Cardiac muscle cell (in vitro differentiated cells and primary cell): ENCODE results near the gene APOBEC2. TPM values are rescaled to one million over a fixed set of nuclear protein-coding genes. Genes with fewer than 3 reads are reported as not detected.

Experiments used
- DNase-seq, 2 donors: peaks; one replicate each; pipeline versions ENCODE4 v3.0.0 to v3.0.0-alpha.2; 2010 to 2017; ENCODE audit warnings: low read depth in 1 of 2, low spot score in 1 of 2
- H3K27ac ChIP-seq: fragments of 200-600 bp; sonication (generic); 2 replicates; pipeline ENCODE4 v1.5.1; 2016
- H3K27me3 ChIP-seq: fragments of 200-600 bp; sonication (generic); 2 replicates; pipeline ENCODE4 v1.6.0; 2016; ENCODE audit warnings: control low read depth
- H3K36me3 ChIP-seq: fragments of 200-600 bp; sonication (generic); 2 replicates; pipeline ENCODE4 v1.5.1; 2016; ENCODE audit warnings: control low read depth
- H3K4me1 ChIP-seq: fragments of 200-600 bp; sonication (generic); 2 replicates; pipeline ENCODE4 v1.8.1; 2017; ENCODE audit warnings: low read depth, mild to moderate bottlenecking, mixed run types
- H3K4me3 ChIP-seq: fragments of 200-600 bp; sonication (generic); 2 replicates; pipeline ENCODE4 v1.5.1; 2016; ENCODE audit warnings: mild to moderate bottlenecking
- H3K9me3 ChIP-seq: fragments of 200-600 bp; sonication (generic); 2 replicates; pipeline ENCODE4 v1.5.1; 2017; ENCODE audit warnings: low read depth, mild to moderate bottlenecking, control low read depth
- CTCF ChIP-seq: IDR thresholded peaks from 2 replicates; pipeline ENCODE4 v1.5.1; 2012; ENCODE audit warnings: low read depth, mild to moderate bottlenecking, low read length
- polyA plus RNA-seq: library from polyadenylated mRNA; unstranded; fragments of >200 nt; fragmentation: Nextera tagmentation; extraction: Ambion mirVana; gene quantifications from 2 replicates; pipeline ENCODE4 v1.2.1, GENCODE V29; 2016
- total RNA-seq: library from RNA; depleted of rRNA; stranded (reverse); fragments of >200 nt; gene quantifications from 2 replicates; pipeline ENCODE4 v1.2.3, GENCODE V29; 2016

Gene APOBEC2
- total and polyA plus RNA-seq, 2 experiments from 2014 or later: 135 to 156 TPM

- no peaks in the 10 kb centered on the region for H3K9me3 ChIP-seq
- H3K4me1 ChIP-seq: peaks cover 53% of the 10 kb centered on the region
- peak; percentile 77 for TF ChIP-seq CTCF
- peak; percentile 81 to 89 for DNase-seq
- H3K36me3 ChIP-seq: peaks cover 13% of the 10 kb centered on the region
- no peak overlapping the region for H3K4me3 ChIP-seq
- H3K27me3 ChIP-seq: no peaks in the 10 kb centered on the region
- no peak overlapping the region for H3K27ac ChIP-seq
Observed at GRCh38 chr6:41066867-41067304, 13.9 kb downstream of the APOBEC2 start.

DNA sequence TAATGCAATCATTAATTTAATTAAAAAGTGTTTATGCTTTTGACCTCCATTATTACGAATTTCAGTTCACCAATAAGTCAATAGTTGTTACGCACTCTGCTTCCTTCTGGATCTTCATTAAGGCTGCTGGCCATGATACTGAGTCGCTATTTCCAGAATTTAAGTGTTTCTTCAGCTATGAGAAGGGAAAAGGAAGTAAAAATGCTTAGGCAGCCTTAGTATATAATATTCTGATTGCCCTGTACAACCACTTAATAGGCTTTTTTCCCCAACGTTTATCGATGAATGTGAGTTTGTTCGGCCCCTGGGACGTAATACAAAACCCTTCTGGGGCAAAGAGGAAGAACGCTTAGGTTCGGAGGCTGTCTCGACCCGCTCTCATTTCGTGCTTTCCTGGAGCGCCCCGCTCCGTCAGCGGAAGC is 18.5 kb downstream of the APOBEC2 start:
- no peak for DNase-seq
- TF ChIP-seq CTCF: peak; percentile 21
- H3K9me3 ChIP-seq: no peaks in the 10 kb centered on the region
- H3K36me3 ChIP-seq: no peaks in the 10 kb centered on the region
- H3K4me3 ChIP-seq: peak overlapping the region; percentile 62
- no peaks in the 10 kb centered on the region for H3K27me3 ChIP-seq
- H3K4me1 ChIP-seq: peaks cover 30% of the 10 kb centered on the region
- peak overlapping the region; percentile 99 for H3K27ac ChIP-seq

DNA sequence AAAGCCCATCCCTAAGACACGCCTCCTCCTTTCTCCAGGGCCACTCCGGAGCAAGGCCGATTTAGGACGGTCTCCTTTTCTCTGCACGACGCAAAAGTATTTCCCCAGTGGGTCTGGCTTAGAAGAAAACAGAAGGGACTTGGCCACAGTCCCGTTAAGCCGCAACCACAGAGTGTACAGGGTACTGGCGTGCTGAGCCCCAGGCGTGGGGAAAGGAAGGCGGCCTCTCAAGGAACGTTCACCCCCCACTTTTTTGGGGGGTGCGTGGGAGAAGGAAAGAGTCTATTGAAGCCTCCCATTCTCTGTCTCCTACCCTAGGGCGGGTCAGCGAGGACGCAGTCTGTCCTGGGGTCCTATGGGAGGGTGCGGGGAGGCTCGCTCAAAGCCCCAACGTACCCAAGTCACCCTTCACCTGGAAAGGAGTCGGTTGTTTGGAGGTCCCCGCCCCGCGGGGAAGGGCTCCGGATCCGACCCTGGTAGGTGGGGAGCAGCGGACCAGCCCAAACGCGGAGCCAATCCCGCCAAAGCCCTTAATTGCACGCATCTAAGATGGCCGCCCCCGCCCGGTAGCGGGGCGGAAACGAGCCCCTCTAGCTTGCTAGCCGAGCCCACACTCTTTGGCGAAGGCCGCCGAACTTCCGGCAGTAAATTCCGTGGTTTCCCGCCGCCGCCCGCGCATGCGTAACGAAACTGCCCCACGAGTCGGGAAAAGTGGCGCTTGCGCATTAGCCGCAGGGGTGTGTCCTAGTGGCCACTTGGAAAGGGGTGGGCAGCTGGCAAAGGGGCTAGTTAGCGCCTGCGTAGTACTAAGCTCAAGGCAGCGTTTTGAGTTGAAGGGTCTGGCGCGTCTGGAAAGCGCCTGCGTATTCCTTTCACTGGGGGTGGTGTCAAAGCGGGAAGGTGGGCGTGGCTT is 19.2 kb downstream of the APOBEC2 start, which contains the start of gene OARD1:
Gene OARD1, minus strand, starts transcription at position 434 of the 913 bp plus-strand sequence. CDS start 722 bp downstream, outside the sequence.
- peak; percentile 99 to 100 for DNase-seq
- Histone ChIP-seq H3K9me3 (no peaks in the 10 kb centered on the region), H3K4me3 (peak within 1 kb of the TSS; percentile 83), H3K27me3 (no peaks in the 10 kb centered on the region), H3K27ac (peak within 1 kb of the TSS; percentile 99), H3K4me1 (peaks cover 29% of the 10 kb centered on the region), H3K36me3 (no peaks in the 10 kb centered on the region)
- TF ChIP-seq CTCF: no peak

DNA sequence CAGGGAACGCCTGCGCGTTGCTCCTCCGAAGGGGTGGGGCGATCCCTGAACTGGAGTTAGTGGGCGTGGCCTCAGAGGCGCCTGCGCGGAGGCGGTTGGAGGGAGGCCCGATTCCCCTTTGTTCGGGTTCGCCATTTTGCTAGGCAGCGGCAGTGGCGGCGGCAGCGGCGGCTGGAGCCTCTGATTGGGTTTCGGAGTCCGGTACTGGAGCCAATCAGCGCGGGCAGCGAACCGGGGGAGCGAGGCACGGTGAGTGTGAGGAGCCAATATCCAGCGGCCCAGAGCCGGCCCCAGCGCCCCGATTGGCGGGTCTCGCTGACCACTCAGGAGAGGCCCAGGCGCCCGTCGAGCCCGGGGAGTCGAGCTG is 19.8 kb downstream of the APOBEC2 start, which contains the start of gene NFYA:
Gene NFYA, plus strand, starts transcription at position 139 of the 367 bp plus-strand sequence. CDS start 6,116 bp downstream, outside the sequence.
- Histone ChIP-seq H3K36me3 (no peaks in the 10 kb centered on the region), H3K9me3 (no peaks in the 10 kb centered on the region), H3K4me3 (peak within 1 kb of the TSS; percentile 83), H3K4me1 (peaks cover 29% of the 10 kb centered on the region), H3K27me3 (no peaks in the 10 kb centered on the region), H3K27ac (peak within 1 kb of the TSS; percentile 99)
- peak in 1 of 2 donors; percentile 100 for DNase-seq
- TF ChIP-seq CTCF: no peak

- H3K27me3 ChIP-seq: no peaks in the 10 kb centered on the region
- TF ChIP-seq CTCF: peak; percentile 34
- peak; percentile 88 to 93 for DNase-seq
- H3K36me3 ChIP-seq: no peaks in the 10 kb centered on the region
- H3K9me3 ChIP-seq: no peaks in the 10 kb centered on the region
- H3K4me1 ChIP-seq: peaks cover 29% of the 10 kb centered on the region
- H3K4me3 ChIP-seq: peak overlapping the region; percentile 83
- H3K27ac ChIP-seq: peak overlapping the region; percentile 99
Observed at GRCh38 chr6:41073203-41073967, 20.4 kb downstream of the APOBEC2 start.
